Transverse colon (tissue), 4 donors: ENCODE measurements around the gene CYLC2. TPM values are rescaled to one million over a fixed set of nuclear protein-coding genes. Genes with fewer than 3 reads are reported as not detected.

Experiments used
- DNase-seq: peaks from one replicate; pipeline ENCODE4 v3.0.0-alpha.2; 2019
- H3K27ac ChIP-seq, 4 donors: fragments of 200-600 bp; sonication (generic); 2 replicates each; pipeline ENCODE4 v1.5.1; 2016 to 2018; ENCODE audit warnings: inconsistent platforms in 4 of 4
- H3K27me3 ChIP-seq: fragments of 200-600 bp; sonication (generic); 2 replicates; pipeline ENCODE4 v1.5.1; 2017; ENCODE audit warnings: inconsistent platforms
- H3K36me3 ChIP-seq, 4 donors: fragments of 200-600 bp; sonication (generic); 2 replicates each; pipeline ENCODE4 v1.5.1; 2017 to 2019; ENCODE audit warnings: inconsistent platforms in 4 of 4
- H3K4me1 ChIP-seq, 4 donors: fragments of 200-600 bp; sonication (generic); 2 replicates each; pipeline ENCODE4 v1.5.1; 2017 to 2020; ENCODE audit warnings: inconsistent platforms in 4 of 4
- H3K4me3 ChIP-seq, 4 donors: fragments of 200-600 bp; sonication (generic); 1 replicate in 1 of 4; 2 replicates in 3 of 4; pipeline versions ENCODE4 v1.5.1 to v1.6.1; 2017 to 2019; ENCODE audit warnings: inconsistent platforms in 4 of 4
- H3K9me3 ChIP-seq, 2 donors: fragments of 200-600 bp; sonication (generic); 2 replicates each; pipeline ENCODE4 v1.5.1; 2017 to 2019; ENCODE audit warnings: inconsistent platforms in 2 of 2
- CTCF ChIP-seq, 5 experiments: fragments of 200-600 bp in 3 of 5; fragments of 450-650 bp in 2 of 5; sonication (generic) in 3 of 5; IDR thresholded peaks; 1 replicate in 2 of 5; 2 replicates in 3 of 5; pipeline ENCODE4 v1.5.1; 2016 to 2017; ENCODE audit warnings: antibody characterized with exemption in 5 of 5, inconsistent platforms in 3 of 5, mild to moderate bottlenecking in 2 of 5, moderate library complexity in 1 of 5
- EP300 ChIP-seq: sonication (generic); formaldehyde crosslinking; IDR thresholded peaks from one replicate; pipeline ENCODE4 v1.6.1; 2017; ENCODE audit warnings: antibody characterized with exemption, low read depth
- POLR2A ChIP-seq: fragments of 450-650 bp; IDR thresholded peaks from one replicate; pipeline ENCODE4 v1.6.1; 2016; ENCODE audit warnings: antibody characterized with exemption, mild to moderate bottlenecking, moderate library complexity
- POLR2AphosphoS5 ChIP-seq, 3 donors: sonication (generic); formaldehyde crosslinking; IDR thresholded peaks; one replicate each; pipeline ENCODE4 v1.6.1; 2016; ENCODE audit warnings: antibody characterized with exemption in 3 of 3
- WGBS, 2 donors: methylation state at CpG; one replicate each; pipeline ENCODE4 v1.1.5; 2018; ENCODE audit warnings: low coverage in 1 of 2; 5-methylcytosine and 5-hydroxymethylcytosine counted together
- in situ Hi-C, 4 donors: fragments of 200-750 bp; cut with MboI; loops; one replicate each; pipeline versions ENCODE4 v1.15.0 to v1.15.1; 2017; ENCODE audit warnings: low sequenced_read_pairs in 3 of 4, low pct_ligation_motif_present in 1 of 4, low pct_unique_long_range_greater_than_20kb in 1 of 4
- intact Hi-C: fragments of 100-400 bp; cut with DNase I; formaldehyde crosslinking; loops from one replicate; pipeline ENCODE4 v1.15.1; 2023; ENCODE audit warnings: low total_unique reads
- total RNA-seq, 4 donors: library from RNA; depleted of rRNA; stranded (reverse); fragments of >200 nt; gene quantifications; one replicate each; pipeline ENCODE4 v1.1.0, GENCODE V29; 2016

CYLC2 gene
- total RNA-seq, 4 donors from 2014 or later: not detected

GRCh38 chr9:102972780-102973179 lies 22.4 kb upstream of the CYLC2 start:
- TF ChIP-seq CTCF (IDR thresholded peaks at IDR 0.05): no peak
- no peak for TF ChIP-seq POLR2A
- TF ChIP-seq EP300: no peak
- no peak for TF ChIP-seq POLR2AphosphoS5 (IDR thresholded peaks at IDR 0.05)
- WGBS, 2 donors: 77 to 80% methylated on average over 2 of the region's 2 CpGs
- H3K4me3 ChIP-seq: no peak overlapping the region
- in situ Hi-C loops (no loop called here), intact Hi-C loops (no loop called here)
- DNase-seq: no peak
- no peaks in the 10 kb centered on the region for H3K36me3 ChIP-seq
- H3K4me1 ChIP-seq: no peaks in the 10 kb centered on the region
- no peaks in the 10 kb centered on the region for H3K27me3 ChIP-seq
- H3K9me3 ChIP-seq: peaks cover 0 to 5% of the 10 kb centered on the region in 2 donors
- H3K27ac ChIP-seq: no peak overlapping the region

- in situ Hi-C loops (no loop called here), intact Hi-C loops (no loop called here)
- no peak overlapping the region for H3K4me3 ChIP-seq
- 63 to 88% methylated on average over 1 of the region's 1 CpG for WGBS, 2 donors
- H3K36me3 ChIP-seq: no peaks in the 10 kb centered on the region
- H3K9me3 ChIP-seq: peaks cover 0 to 5% of the 10 kb centered on the region in 2 donors
- TF ChIP-seq CTCF (IDR thresholded peaks at IDR 0.05): no peak
- TF ChIP-seq POLR2AphosphoS5 (IDR thresholded peaks at IDR 0.05): no peak
- TF ChIP-seq EP300: no peak
- DNase-seq: no peak
- no peak overlapping the region for H3K27ac ChIP-seq
- H3K4me1 ChIP-seq: no peaks in the 10 kb centered on the region
- no peaks in the 10 kb centered on the region for H3K27me3 ChIP-seq
These were observed 20.6 kb upstream of the CYLC2 start for GRCh38 chr9:102974530-102974929.

- H3K27ac ChIP-seq: no peak overlapping the region
- no peaks in the 10 kb centered on the region for H3K36me3 ChIP-seq
- no peak for DNase-seq
- in situ Hi-C loops: no loop called here
- peaks cover 0 to 4% of the 10 kb centered on the region in 2 donors for H3K9me3 ChIP-seq
- TF ChIP-seq POLR2AphosphoS5 (IDR thresholded peaks at IDR 0.05): no peak
- TF ChIP-seq EP300: no peak
- no peak for TF ChIP-seq CTCF (IDR thresholded peaks at IDR 0.05)
- H3K27me3 ChIP-seq: no peaks in the 10 kb centered on the region
- intact Hi-C loops: no loop called here
- H3K4me1 ChIP-seq: no peaks in the 10 kb centered on the region
- H3K4me3 ChIP-seq: no peak overlapping the region
- 71% methylated on average over 4 of the region's 4 CpGs; no CpG with 5 or more reads in 1 of the 2 donors for WGBS, 2 donors
These were observed 19.9 kb upstream of the CYLC2 start for GRCh38 chr9:102975251-102975650.

- no peaks in the 10 kb centered on the region for H3K36me3 ChIP-seq
- intact Hi-C loops: no loop called here
- no peaks in the 10 kb centered on the region for H3K27me3 ChIP-seq
- 48% methylated on average over 3 of the region's 3 CpGs; no CpG with 5 or more reads in 1 of the 2 donors for WGBS, 2 donors
- in situ Hi-C loops: no loop called here
- no peak overlapping the region for H3K4me3 ChIP-seq
- H3K27ac ChIP-seq: no peak overlapping the region
- no peaks in the 10 kb centered on the region for H3K9me3 ChIP-seq
- no peak for DNase-seq
- no peaks in the 10 kb centered on the region for H3K4me1 ChIP-seq
- no peak for TF ChIP-seq POLR2A
These were observed 9.8 kb upstream of the CYLC2 start for GRCh38 chr9:102985162-102985895.

- no peaks in the 10 kb centered on the region for H3K4me1 ChIP-seq
- H3K9me3 ChIP-seq: no peaks in the 10 kb centered on the region
- DNase-seq: no peak
- no peaks in the 10 kb centered on the region for H3K27me3 ChIP-seq
- no peak for TF ChIP-seq EP300
- TF ChIP-seq CTCF (IDR thresholded peaks at IDR 0.05): no peak
- no peak for TF ChIP-seq POLR2AphosphoS5 (IDR thresholded peaks at IDR 0.05)
- no peak for TF ChIP-seq POLR2A
- 67% methylated on average over 1 of the region's 1 CpG; no CpG with 5 or more reads in 1 of the 2 donors for WGBS, 2 donors
- in situ Hi-C loops: no loop called here
- H3K36me3 ChIP-seq: no peaks in the 10 kb centered on the region
- H3K27ac ChIP-seq: no peak overlapping the region
- intact Hi-C loops: no loop called here
- H3K4me3 ChIP-seq: no peak overlapping the region
These were observed 8.7 kb upstream of the CYLC2 start for GRCh38 chr9:102986425-102986824.
